Measurements from ENCODE around the gene MS4A6A.

DNA sequence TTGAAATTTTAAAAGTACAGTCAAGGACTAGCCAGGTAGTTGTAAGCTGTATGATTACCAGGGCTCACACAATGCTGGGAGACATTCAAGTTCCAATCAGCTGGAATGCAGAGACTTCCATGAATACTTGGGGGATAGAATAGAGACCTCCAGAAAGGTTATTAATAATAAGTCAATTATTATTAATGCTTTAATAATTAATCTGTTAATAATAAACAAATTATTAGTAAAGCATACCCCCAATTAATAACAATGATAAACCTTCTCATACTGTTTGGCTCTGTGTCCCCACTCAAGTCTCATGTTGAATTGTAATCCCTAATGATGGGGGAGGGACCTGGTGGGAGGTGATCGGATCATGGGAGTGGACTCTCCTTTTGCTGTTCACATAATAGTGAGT, 14.6 kb upstream of the MS4A6A start:
- TF ChIP-seq, protein P1, sequence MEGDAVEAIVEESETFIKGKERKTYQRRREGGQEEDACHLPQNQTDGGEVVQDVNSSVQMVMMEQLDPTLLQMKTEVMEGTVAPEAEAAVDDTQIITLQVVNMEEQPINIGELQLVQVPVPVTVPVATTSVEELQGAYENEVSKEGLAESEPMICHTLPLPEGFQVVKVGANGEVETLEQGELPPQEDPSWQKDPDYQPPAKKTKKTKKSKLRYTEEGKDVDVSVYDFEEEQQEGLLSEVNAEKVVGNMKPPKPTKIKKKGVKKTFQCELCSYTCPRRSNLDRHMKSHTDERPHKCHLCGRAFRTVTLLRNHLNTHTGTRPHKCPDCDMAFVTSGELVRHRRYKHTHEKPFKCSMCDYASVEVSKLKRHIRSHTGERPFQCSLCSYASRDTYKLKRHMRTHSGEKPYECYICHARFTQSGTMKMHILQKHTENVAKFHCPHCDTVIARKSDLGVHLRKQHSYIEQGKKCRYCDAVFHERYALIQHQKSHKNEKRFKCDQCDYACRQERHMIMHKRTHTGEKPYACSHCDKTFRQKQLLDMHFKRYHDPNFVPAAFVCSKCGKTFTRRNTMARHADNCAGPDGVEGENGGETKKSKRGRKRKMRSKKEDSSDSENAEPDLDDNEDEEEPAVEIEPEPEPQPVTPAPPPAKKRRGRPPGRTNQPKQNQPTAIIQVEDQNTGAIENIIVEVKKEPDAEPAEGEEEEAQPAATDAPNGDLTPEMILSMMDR (IDR thresholded peaks at IDR 0.05; ENCODE audit: extremely low read depth in 1 of 2, insufficient read depth in 1 of 2, low read depth in 1 of 2, low read length in 2 of 2), result no peak
- TF ChIP-seq POLR2A (IDR thresholded peaks at IDR 0.05; ENCODE audit: low read depth, low read length) (no peak), EZH2 (IDR thresholded peaks at IDR 0.05; ENCODE audit: borderline replicate concordance, low read depth, low read length, severe bottlenecking) (no peak), POLR2AphosphoS5 (IDR thresholded peaks at IDR 0.05; ENCODE audit: insufficient read depth, low read depth, low read length) (no peak), JUN (IDR thresholded peaks at IDR 0.05; ENCODE audit: borderline replicate concordance, insufficient read depth, insufficient read length, low read depth) (no peak)
- TF ChIP-seq, protein P2, sequence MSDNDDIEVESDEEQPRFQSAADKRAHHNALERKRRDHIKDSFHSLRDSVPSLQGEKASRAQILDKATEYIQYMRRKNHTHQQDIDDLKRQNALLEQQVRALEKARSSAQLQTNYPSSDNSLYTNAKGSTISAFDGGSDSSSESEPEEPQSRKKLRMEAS (IDR thresholded peaks at IDR 0.05; ENCODE audit: insufficient read depth, insufficient read length), result no peak

Measured in endothelial cell of umbilical vein (primary cell).